Gastroesophageal sphincter (tissue), 3 donors: ENCODE results near the gene APBA2.

Experiments
- CTCF ChIP-seq, 4 experiments: fragments of 200-600 bp in 2 of 4; fragments of 450-650 bp in 2 of 4; sonication (generic) in 1 of 4; IDR thresholded peaks; one replicate each; pipeline ENCODE4 v1.5.1; 2017 to 2019; ENCODE audit warnings: antibody characterized with exemption in 4 of 4, mild to moderate bottlenecking in 2 of 4, moderate library complexity in 2 of 4
- POLR2A ChIP-seq, 2 donors: fragments of 450-650 bp; IDR thresholded peaks; one replicate each; pipeline ENCODE4 v1.6.1; 2017; ENCODE audit warnings: antibody characterized with exemption in 2 of 2, mild to moderate bottlenecking in 2 of 2, moderate library complexity in 1 of 2

GRCh38 chr15:29071882-29072273 lies 186.1 kb downstream of the APBA2 start:
- no peak for TF ChIP-seq CTCF (IDR thresholded peaks at IDR 0.05)
- no peak for TF ChIP-seq POLR2A (IDR thresholded peaks at IDR 0.05)
